ENCODE data around the gene POLR3A.
"Not testable (repeated sequence)": the region's sequence is repeated elsewhere in the genome, so short reads cannot be mapped to it uniquely, and the experiment has no call there.

The POLR3A gene

DNA sequence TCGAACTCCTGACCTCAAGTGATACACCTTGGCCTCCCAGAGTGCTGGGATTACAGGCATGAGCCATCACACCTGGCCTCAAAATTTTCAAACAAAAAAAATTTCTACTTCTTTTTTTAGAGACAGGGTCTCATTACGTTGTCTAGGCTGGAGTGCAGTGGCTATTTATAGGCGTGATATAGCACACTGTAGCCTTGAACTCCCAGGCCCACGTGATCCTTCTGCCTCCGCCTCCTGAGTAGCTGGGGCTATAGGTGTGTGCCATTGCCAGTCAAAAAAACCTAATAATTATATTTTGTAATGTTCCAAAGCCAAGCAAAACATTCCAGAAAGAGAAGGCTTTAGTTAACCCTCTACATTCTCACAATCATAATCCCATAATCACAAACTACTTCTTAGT lies 13.8 kb downstream of the POLR3A start:
- no peak for DNase-seq

DNA sequence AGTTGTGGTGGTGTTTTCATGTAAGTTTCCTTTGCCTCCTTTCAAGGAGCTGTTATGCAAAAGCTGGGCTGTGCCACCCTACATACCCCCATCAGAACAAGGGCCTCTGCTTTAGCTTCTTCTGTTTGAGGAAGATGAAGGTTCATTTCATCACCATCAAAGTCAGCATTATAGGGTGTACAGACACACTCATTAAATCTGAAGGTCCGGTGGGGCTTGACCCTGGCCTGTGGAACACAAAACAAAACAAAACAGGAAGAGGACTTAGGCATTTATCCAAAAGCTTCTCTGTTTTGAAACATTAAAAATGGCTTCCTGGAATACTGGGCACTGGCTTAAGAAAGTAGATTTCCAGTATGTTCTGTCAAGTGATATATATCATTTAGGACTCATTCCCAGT lies 15.8 kb downstream of the POLR3A start:
- no peak for DNase-seq

DNA sequence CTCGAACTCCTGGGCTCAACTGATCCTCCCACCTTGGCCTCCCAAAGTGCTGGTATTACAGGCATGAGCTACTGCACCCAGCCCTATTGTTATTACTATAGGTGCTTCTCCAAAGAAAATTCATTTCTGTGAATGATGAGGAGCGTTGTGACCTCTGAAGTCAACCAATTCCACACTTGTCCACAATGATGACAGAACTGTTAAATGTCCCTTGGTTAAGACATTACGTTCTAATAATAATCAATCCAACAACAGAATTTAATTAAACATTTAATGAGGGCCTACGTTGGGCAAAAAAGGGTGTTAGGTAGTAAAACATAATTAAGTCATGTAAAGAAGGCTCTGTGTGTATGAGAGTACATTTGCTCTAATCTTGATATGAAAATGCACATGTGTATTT lies 18.2 kb downstream of the POLR3A start:
- no peak for DNase-seq

DNA sequence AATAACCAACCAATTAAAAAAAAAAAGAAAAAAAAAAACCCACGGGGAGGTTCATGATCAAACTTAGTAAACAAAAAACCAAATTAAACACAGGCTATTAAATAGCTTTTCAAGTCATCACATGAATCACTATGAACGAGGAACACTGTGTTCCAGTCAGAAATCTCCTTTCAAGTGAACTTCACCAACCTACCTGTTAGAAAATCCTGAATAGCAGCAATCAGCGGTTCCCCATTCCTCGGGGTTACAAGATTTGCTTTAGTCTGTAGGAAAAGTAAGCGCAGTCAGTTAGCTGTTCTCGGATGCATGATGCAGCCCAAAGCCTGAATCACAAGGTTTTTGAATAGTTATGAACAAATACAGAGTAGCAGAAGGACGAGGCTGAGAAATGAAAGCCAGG lies 19.0 kb downstream of the POLR3A start:
- DNase-seq = no peak

DNA sequence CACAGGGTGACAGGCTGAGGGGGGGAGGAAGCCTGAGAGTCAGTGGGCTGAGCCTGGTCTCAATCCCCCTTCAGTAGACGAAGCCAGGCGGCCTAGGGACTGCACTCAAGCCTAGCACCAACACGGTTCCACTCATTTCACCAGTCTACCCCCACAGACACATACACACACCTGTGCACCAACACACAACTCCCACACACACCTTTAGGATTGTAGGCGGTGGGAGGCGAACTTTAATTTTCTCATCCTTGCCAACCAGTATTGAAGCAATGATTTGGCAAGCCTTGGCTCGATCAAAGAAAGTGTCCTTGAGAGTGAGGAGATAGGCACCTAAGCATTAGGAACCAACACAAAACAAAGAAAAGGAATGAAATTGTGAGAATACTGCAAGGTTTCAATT lies 19.7 kb downstream of the POLR3A start:
- DNase-seq = no peak

DNA sequence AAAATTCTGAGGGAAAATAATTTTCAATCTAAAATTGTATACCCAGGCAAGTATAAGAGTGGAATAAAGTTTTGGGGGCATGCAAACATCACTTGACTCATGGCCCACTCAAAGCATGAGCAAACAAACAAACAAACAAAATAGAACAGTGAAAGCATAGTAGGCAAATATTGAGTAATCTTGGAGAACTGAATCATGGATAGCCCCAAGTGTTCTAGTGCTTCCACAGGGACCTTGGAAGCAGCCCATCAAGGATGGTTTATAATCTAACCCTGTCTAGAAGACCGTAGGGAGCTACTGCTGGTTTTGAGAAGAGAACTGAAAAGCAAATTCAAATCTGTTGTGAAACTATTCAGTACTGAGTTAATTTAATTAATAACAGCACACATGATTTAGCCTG lies 22.1 kb downstream of the POLR3A start:
- DNase-seq = no peak

DNA sequence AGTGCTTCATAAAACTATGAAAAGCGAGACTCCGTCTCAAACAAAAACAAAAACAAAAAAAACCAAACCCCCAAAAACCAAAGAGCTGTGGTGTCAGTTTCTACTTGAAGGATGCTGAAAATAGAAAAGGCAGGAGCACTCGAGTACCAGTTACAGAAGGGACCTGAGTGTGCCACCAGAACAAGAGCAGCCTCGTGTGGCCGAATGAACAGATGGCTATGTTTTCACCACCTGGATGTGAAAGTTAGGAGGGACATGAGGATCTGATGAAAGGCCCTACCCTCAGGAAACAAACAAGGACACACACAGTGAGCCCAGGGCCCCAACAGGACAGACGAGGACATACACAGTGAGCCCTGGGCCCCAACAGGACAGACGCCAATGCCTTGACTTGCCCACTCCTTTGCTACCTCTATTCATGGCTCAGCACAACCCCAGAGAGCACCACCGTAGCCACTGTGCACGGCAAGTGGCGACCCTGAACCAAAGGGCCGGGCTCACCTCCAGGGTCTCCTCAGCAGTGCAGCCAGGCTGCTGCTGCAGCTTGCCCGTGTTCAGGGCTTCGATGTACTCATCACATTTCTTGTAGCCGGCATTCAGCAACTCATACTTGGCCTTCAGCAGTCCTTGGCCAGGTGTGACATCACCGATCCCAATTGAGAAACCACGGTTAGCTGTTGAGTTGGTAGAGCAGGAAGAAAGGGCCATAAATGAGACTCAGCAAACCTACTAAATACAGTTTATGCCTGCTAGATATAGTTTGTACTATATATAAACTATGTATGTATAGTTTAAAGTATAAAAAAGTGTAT lies 24.9 kb downstream of the POLR3A start:
- DNase-seq = no peak

DNA sequence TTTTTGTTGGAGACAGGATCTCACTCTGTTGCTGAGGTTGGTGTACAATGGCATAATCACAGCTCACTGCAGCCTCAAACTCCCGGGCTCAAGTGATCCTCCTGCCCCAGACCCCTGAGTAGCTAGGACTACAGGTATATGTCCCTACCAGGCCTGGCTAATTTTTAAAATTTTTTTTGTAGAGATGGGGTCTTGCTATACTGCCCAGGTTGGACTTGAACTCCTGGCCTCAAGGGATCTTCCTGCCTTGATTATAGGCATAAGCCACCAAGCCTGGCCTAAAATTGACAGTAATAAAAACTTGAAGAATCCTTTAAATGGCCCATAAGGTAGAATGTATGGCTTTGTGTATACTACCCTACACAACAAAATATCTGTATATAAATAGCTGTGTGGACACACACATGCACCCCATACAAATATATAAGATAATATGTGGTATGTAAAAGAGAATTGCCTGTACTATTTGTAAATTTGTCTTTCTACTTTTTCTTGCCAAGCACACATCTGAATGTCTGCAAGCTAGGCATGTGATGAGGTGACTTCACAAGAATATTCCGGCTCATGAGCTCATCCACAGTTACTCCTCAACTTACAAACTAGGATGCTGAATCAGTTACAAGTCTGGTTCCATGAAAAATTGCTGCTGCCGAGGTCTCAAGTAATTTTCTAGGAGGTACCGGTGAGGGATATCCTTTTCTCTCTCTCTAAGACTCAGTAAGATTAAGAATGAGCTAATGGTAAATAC lies 26.6 kb downstream of the POLR3A start:
- no peak for DNase-seq

DNA sequence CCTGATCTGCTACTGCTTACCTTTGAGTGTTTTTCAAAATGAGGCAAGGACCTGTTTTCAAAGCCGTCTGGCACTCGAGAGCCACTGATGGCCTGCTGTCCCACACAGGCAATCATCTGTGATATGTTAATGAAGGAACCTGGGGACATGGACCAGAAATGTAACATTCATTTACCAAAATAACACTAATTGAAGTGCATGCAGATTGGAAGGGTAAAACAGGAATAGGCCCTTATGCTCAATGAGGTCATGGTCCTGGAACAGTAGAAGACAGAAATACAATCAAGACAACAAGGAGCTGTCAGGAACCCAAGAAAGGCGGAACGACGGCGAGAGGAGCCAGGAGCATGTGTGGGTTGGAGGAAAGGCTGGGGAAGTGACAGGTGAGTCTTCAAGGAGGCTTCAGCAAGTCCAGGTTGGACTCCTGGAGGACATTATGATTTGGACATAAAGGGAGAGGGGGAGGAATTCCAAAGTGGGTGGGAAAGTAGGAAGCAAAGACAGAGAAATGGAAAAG lies 28.3 kb downstream of the POLR3A start:
- no peak for DNase-seq

DNA sequence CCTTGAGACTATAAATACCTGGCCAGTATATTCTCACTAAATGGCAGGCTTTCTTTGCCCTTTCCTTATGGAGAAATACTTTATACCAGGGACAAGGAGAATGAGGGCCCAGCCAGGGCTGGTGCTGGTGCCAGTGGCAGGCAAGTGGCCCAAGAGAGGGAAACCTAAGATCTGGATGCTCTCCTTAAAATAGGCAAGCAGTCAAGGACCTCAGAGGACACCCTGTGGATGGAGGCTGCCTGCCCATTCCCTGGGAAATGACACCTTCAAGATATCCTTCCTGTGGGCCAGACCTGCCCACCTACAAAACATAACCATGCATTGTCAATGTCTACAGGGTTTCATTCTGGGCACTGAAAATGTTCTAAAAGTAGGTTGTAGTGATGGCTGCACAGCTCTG lies 29.1 kb downstream of the POLR3A start:
- DNase-seq = no peak

DNA sequence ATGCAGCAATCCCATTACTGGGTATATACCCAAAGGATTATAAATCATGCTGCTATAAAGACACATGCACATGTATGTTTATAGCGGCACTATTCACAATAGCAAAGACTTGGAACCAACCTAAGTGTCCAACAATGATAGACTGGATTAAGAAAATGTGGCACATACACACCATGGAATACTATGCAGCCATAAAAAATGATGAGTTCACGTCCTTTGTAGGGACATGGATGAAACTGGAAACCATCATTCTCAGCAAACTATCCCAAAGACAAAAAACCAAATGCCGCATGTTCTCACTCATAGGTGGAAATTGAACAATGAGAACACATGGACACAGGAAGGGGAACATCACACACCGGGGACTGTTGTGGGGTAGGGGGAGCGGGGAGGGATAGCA lies 30.5 kb downstream of the POLR3A start:
- not testable (repeated sequence) for DNase-seq

DNA sequence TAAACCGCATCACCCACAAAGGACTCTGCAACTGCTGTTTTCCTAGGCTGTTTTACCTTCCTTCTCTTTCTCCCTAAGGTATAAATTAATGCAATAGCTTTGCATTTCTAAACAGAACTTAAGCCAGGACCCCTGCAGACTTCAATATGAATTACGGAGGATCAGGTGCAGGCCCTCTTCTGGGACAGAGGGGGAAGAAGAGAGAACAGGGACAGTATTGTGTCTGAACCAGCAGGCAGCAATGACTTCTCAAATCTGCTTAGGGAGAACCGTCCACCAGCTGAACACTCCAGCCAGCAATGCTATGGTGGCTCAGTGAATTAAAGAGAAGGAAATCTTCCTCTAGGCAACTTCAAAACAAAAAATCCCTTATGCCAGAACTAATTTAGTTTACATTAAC lies 35.7 kb downstream of the POLR3A start:
- no peak for DNase-seq

DNA sequence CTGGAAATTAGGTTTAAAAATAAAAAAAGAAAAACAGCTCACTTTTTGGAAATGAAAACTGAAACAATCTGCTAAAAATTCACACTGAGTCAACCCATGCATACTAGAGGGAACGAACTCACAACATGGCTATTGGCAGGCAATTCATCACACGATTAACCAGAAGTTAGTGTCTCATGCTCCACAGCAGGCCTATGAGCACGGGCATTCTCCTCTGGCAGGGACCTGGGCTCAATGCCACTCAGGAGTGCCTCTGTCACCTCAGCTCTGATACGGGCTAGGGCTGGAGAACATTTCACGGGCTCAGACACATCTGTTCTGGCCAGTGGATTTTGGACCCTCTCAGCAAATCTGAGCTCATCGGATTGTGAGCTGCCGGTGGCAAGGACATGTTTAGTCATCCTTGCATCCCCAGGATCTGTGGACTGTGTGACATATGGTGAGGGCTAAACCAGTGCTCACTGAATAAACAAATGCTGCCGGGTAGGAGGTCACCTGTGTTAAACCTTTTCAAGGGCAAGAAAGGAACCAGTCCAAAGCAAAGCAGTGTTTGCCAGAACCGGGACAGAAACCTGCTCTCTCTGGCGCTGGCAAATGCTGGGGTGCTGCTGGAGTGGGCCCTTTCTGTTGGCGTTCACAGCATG lies 40.1 kb downstream of the POLR3A start:
- DNase-seq = no peak

DNA sequence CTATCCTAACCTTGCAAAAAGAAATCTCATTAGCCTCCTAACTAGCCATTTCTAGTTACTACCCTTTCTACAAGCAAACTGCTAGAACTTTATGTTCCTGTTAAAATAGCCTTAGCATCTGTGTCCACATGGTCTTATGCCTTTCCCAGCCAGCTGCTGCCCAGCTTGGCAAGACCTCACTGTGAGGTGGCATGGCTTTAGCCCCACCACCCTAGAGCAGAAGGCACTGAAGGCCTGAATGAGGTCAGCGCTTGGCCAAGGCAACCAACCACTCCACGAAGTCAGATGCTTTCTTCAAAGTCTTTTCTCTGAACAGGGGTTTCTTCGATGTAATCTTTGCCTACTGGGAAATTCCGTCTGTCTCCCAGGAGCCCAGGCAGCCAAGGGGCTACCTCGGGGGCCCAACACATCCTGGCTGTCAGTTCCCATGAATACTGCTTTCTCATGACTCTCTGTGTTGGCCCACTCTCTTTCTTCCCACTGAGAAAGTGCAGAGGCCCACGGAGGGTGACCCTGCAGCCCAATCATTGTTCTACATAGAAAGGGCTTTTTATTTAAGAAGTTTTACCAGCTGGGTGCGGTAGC lies 41.6 kb downstream of the POLR3A start:
- DNase-seq = no peak

DNA sequence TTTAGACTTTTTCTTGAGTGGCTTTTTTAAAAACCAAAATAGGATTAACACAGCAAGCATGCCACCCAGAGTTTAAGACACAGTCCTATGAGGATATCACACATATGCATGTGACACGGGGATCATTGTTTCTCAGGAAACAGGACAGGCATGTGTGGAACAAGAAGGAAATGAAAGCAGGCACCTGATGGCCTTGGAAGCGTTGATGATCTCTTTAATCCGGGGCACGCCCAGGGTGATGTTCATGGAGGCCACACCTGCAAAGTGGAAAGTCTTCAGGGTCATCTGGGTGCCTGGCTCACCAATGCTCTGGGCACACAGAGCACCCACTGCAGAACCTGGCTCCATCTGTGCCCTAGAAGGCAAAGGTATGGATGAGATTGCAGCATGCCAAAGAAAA lies 44.3 kb downstream of the POLR3A start:
- DNase-seq = no peak

DNA sequence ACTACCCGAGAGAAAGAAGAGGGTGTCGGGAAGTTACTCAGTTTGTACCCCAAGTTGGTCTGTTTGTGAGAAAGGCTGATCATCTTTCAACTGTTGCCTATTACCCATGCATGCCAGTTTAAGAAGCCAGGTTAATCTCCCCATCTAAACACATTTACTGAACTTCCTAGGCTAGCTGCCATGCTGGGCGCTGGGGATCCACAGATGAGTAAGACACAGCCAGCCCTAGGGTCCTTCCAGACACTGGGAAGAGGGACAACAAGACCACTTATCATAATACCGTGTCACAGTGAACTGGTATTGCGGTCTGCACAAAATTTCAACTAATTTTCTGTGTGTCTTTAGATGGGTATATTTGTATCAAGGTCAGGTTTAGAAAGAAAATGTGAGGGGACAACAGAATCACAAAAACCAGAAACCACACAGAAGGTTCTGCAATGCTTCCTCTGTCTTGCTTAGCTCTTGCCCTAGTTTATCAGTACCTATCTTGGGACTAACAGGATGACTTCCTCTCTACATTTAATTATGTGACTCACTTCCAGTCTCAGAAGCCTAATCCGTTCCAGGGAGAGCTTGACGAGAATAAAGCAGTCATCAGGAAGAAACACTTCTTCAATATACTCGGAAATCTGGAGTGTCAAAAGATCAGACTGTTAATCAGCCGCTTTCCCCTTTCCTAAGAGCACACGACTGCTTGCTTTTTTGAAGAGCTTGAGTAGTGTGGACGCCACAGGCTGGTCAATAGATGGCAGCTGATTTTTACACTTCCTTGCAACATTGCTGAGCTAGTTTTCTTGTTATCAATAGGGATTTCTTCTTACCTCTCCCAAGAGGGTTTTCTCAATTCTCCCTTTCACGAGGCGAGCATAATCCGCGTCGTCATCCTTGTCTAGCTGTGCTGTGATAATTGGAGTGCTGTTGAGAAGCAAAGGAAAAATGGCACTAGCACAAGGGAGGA lies 45.7 kb downstream of the POLR3A start:
- DNase-seq = no peak

DNA sequence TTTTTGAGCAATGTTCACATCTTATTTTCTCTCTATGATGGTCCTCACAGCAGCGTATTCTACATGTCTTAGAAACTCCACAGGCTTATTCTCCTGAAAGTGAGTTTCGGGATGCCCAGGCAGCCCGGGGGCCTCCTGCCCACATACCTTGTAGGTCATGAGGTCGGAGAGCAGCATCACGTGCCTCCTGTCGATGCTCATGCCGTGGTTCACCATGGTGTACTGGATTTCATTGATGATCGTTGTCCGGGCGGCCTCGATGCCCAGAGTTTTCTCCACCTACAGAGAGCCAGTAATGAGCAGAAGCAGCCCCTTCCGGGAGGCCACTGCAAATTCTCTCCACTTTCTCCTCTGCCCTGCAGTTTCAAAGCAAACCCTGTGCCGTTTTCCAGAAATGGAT lies 48.0 kb downstream of the POLR3A start:
- no peak for DNase-seq

DNA sequence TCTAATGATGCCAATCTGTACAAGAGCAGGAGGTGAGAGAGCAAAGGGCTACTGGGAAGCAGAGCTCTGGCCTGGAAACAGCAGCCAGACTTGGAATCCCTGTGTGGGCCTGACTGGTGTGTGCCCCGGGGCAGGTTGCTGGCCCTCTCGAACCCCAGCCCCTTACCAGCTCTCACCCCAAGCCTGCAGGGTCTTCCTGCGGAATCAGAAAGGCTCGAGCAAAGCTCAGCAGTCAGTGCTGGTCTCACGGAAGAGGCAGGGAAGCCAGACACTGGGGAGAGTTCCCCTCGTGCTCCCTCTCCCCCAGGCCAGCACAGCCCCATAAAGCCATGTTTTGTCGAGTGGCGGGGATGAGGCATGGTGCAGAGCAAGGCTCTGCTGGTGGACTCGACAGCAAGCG lies 50.1 kb downstream of the POLR3A start:
- DNase-seq = no peak

DNA sequence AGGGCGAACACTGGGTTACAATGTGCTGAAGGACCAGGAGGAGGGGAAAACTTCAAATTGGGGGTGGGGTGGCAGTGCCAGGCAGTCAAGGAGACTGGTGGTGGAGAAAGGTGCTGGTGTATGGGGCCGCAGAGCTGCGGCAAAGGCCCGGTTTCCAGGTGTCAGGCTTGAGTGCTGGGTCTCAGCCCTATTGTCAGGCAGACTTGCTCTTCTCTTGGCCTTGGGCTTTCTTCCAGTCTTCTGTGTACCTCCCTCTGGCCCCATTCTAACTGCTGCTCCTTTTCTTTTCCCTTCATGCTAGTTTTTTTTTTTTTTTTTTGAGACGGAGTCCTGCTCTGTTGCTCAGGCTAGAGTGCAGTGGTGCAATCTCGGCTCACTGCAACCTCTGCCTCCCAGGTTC lies 51.0 kb downstream of the POLR3A start:
- DNase-seq = no peak

DNA sequence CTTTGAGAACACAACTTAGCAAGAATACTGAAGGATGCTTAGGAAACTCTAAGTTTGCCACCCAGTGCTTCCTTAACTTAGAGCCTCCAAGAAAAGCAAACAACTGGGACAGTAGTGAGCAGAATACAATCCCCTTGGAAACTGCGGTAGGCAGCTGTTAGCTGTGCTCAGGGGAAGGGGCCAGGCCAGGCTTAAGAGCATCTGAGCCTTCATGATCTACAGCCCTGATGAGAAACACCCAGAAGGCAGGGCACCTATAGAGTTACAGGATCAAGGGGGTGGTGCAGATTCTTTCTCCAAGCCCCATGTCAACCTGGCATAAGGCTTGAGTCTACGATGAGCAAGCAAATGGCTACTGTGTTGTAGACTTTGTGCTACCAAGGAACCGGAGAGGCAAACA lies 51.4 kb downstream of the POLR3A start:
- DNase-seq = no peak

DNA sequence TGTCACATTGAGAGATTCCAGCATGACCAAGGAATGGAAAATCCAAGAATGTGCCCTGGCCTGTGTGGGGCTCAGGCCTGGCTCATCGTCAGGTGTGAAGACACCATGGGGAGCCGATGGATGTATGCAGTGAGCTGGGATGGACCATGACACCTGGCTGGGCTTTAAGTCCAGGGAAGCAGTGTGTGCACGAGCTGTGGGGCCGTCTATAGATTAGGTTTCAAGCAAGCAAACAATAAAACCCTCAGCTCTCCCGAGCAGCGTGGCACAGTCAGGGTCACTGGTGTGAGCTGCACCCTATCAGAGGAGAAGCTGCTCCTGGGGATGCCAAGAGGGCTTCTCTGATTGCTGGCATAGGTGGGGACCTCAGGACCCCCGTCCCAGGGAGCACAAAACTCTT lies 52.3 kb downstream of the POLR3A start:
- no peak for DNase-seq

DNA sequence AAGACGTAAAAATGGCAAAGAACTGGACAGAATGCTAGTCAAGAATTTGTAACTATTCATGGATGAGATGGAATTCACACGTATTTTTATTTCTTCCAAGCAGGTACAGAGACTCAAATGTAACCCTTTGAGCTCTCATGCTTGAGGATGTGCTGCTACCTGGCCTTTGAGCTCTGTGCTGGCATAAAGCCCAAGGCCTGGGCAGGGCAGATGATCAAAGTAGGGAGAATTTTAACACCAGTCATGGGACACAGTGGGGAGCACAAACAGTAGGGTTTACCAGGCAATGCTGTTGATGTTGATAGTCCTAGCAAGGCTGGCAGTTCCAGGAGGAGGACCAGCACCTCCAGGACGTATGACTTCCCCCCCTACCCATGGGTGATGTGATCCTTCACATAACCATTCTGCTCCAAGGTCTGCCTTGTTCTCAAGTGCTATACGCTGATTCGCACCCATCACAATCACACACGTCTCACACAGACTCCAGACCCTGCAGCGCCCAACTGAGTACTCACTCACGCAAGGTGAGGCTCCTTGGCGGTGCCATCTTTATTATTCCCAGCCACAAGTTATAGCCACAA lies 54.1 kb downstream of the POLR3A start:
- no peak for DNase-seq

All from stimulated activated CD8-positive, alpha-beta memory T cell treated with anti-CD3 and anti-CD28 coated beads, Interleukin-4, amount 100 ng/mL, for 48 hours (primary cell).